ENCODE measurements around the gene TP63.

The TP63 gene

GRCh38 chr3:189631409-189631808 lies 220 bp downstream of the TP63 start:
- TF ChIP-seq MAX (IDR thresholded peaks at IDR 0.05): no peak
- TF ChIP-seq EP300 (IDR thresholded peaks at IDR 0.05; ENCODE audit: borderline replicate concordance): no peak
- TF ChIP-seq TCF12 (IDR thresholded peaks at IDR 0.05; ENCODE audit: low read depth): no peak
- no peak for TF ChIP-seq USF1 (IDR thresholded peaks at IDR 0.05)

- TF ChIP-seq CREB1 (IDR thresholded peaks at IDR 0.05; ENCODE audit: low read depth) (no peak), TAF1 (IDR thresholded peaks at IDR 0.05; ENCODE audit: low read depth) (no peak), EGR1 (IDR thresholded peaks at IDR 0.05) (no peak), REST (IDR thresholded peaks at IDR 0.05; ENCODE audit: low read depth) (no peak), EP300 (IDR thresholded peaks at IDR 0.05; ENCODE audit: borderline replicate concordance) (no peak), FOXM1 (IDR thresholded peaks at IDR 0.05; ENCODE audit: borderline replicate concordance, low read depth) (no peak), USF1 (IDR thresholded peaks at IDR 0.05) (no peak)
These were observed 1.1 kb downstream of the TP63 start for GRCh38 chr3:189632242-189632641.

- no peak for TF ChIP-seq CEBPB (IDR thresholded peaks at IDR 0.05)
- TF ChIP-seq ZBTB7A (IDR thresholded peaks at IDR 0.05; ENCODE audit: low read depth): no peak
- no peak for TF ChIP-seq REST (IDR thresholded peaks at IDR 0.05; ENCODE audit: low read depth)
- TF ChIP-seq MAX (IDR thresholded peaks at IDR 0.05): no peak
- no peak for TF ChIP-seq USF1 (IDR thresholded peaks at IDR 0.05)
- TF ChIP-seq EGR1 (IDR thresholded peaks at IDR 0.05): no peak
- no peak for TF ChIP-seq FOXM1 (IDR thresholded peaks at IDR 0.05; ENCODE audit: borderline replicate concordance, low read depth)
- TF ChIP-seq NFIC (IDR thresholded peaks at IDR 0.05): no peak
These were observed 4.2 kb downstream of the TP63 start for GRCh38 chr3:189635339-189635738.

GRCh38 chr3:189636048-189636447 lies 4.9 kb downstream of the TP63 start:
- no peak for TF ChIP-seq EP300 (IDR thresholded peaks at IDR 0.05; ENCODE audit: borderline replicate concordance)
- no peak for TF ChIP-seq TCF12 (IDR thresholded peaks at IDR 0.05; ENCODE audit: low read depth)
- no peak for TF ChIP-seq YY1 (IDR thresholded peaks at IDR 0.05; ENCODE audit: low read depth)
- TF ChIP-seq MAX (IDR thresholded peaks at IDR 0.05): no peak
- TF ChIP-seq NFIC (IDR thresholded peaks at IDR 0.05): no peak
- TF ChIP-seq EGR1 (IDR thresholded peaks at IDR 0.05): no peak
- no peak for TF ChIP-seq TAF1 (IDR thresholded peaks at IDR 0.05; ENCODE audit: low read depth)
- TF ChIP-seq CEBPB (IDR thresholded peaks at IDR 0.05): no peak
- no peak for TF ChIP-seq USF1 (IDR thresholded peaks at IDR 0.05)
- no peak for TF ChIP-seq FOXM1 (IDR thresholded peaks at IDR 0.05; ENCODE audit: borderline replicate concordance, low read depth)
- TF ChIP-seq RAD21 (IDR thresholded peaks at IDR 0.05; ENCODE audit: low read depth): no peak
- no peak for TF ChIP-seq CREB1 (IDR thresholded peaks at IDR 0.05; ENCODE audit: low read depth)
- no peak for TF ChIP-seq TEAD4 (IDR thresholded peaks at IDR 0.05)
- TF ChIP-seq ZBTB7A (IDR thresholded peaks at IDR 0.05; ENCODE audit: low read depth): no peak
- TF ChIP-seq REST (IDR thresholded peaks at IDR 0.05; ENCODE audit: low read depth): no peak
